ENCODE data around the gene DNAAF3. TPM values are rescaled to one million over a fixed set of nuclear protein-coding genes. Genes with fewer than 3 reads are reported as not detected.

Gene DNAAF3
- 0.77 TPM for polyA plus RNA-seq (2012; ENCODE audit: insufficient read depth, insufficient read length, low read depth)

DNA sequence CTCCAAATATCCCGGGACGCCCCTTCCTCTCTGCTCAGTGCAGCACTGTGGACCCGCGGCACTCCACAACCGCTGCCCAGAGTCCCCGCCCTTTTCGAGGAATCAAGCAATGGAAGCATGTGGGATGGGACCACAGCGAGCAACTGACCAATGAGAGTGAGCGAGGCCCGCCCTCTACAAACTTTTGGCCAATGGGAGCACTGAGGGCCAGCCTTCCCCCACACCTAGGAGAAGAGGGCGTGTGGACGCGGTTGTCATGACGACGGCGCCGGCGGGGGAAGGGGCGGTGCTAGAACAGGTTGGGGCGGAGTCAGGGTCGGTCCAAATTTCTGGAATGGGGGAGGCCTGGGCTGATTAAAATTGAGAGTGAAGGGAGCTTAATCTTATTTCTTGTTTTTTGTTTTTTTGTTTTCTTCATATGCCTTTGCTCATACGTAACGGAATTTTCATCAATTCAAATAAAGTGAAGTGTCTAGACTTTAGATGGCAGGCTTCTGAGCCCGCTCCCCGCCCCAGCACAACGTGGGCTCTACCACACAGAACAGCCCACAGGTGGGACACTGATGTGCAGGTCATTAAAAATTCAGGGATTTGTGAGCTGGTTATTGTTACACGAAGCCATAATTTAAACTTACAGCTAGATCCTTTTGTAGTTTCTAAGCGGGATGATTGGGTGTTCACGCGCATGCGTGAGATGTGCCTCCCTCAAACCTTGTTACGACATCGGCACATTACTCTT is at the start of gene DNAAF3:
DNAAF3 (minus strand) TSS at position 84 of the 739 bp plus-strand sequence. CDS start 200 bp downstream, outside the sequence.
- peaks cover 39% of the 10 kb centered on the region for H3K27me3 ChIP-seq
- no peaks in the 10 kb centered on the region for H3K4me1 ChIP-seq
- TF ChIP-seq, protein P1, sequence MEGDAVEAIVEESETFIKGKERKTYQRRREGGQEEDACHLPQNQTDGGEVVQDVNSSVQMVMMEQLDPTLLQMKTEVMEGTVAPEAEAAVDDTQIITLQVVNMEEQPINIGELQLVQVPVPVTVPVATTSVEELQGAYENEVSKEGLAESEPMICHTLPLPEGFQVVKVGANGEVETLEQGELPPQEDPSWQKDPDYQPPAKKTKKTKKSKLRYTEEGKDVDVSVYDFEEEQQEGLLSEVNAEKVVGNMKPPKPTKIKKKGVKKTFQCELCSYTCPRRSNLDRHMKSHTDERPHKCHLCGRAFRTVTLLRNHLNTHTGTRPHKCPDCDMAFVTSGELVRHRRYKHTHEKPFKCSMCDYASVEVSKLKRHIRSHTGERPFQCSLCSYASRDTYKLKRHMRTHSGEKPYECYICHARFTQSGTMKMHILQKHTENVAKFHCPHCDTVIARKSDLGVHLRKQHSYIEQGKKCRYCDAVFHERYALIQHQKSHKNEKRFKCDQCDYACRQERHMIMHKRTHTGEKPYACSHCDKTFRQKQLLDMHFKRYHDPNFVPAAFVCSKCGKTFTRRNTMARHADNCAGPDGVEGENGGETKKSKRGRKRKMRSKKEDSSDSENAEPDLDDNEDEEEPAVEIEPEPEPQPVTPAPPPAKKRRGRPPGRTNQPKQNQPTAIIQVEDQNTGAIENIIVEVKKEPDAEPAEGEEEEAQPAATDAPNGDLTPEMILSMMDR (IDR thresholded peaks at IDR 0.05; ENCODE audit: low read depth, low read length): no peak
- H3K36me3 ChIP-seq: no peaks in the 10 kb centered on the region
- peak; percentile 98 for DNase-seq
- H3K4me3 ChIP-seq (ENCODE audit: low read depth, low read length): peak within 1 kb of the TSS; percentile 56
- H3K9me3 ChIP-seq: no peaks in the 10 kb centered on the region

DNA sequence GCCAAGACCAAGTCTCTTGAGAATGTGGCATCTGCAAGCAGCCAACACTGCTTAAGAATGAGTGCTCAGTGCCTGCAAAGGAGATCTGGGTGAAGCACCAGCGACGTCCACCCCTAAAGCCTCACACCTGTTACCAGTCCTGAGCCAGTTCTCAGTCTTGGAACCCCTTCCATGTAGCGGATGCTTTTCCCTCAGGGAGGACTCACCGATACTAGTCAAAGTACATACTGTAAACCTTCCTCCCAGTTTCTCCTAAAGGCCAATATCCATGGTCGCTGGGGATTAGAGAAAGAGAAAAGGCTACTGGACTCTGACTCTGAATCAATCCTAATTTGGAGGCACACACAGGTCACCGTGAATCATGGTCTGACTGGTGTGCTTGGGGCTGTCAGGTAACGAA is 47.1 kb upstream of the DNAAF3 start:
- no peaks in the 10 kb centered on the region for H3K27me3 ChIP-seq

DNA sequence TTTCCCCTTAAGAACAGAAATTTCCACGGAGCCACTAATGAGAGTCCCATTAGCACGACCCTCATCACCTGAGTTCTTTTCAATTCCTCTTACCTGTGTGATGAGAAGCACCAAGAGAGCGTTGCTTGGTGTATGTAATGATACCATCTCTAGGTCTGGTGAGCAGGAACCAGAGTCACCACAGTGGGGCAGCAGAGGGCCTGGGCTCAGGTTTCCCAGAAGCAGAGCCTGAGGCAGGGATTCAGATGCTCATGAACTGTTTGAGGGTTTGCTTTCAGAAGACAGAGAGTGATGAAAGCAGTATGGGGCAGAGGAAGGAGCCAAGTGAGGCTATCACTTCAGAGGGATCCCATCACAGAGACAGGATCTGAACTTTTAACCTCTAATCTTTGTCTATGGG is 46.0 kb upstream of the DNAAF3 start:
- no peaks in the 10 kb centered on the region for H3K36me3 ChIP-seq
- no peaks in the 10 kb centered on the region for H3K4me1 ChIP-seq
- TF ChIP-seq, protein P1 (IDR thresholded peaks at IDR 0.05; ENCODE audit: low read depth, low read length): peak; percentile 48
- peak; percentile 52 for DNase-seq
- H3K27me3 ChIP-seq: no peaks in the 10 kb centered on the region
- H3K4me3 ChIP-seq (ENCODE audit: low read depth, low read length): no peak overlapping the region
- H3K9me3 ChIP-seq: 0 out of 2 replicates have a peak, but pooled peaks cover 2% of the 10 kb centered on the region

More for the DNA sequence above, 47.1 kb upstream of the DNAAF3 start:
- TF ChIP-seq, protein P1 (IDR thresholded peaks at IDR 0.05; ENCODE audit: low read depth, low read length): no peak
- 0 out of 2 replicates have a peak, but pooled peaks cover 2% of the 10 kb centered on the region for H3K9me3 ChIP-seq
- no peaks in the 10 kb centered on the region for H3K36me3 ChIP-seq
- no peaks in the 10 kb centered on the region for H3K4me1 ChIP-seq
- no peak for DNase-seq
- H3K4me3 ChIP-seq (ENCODE audit: low read depth, low read length): no peak overlapping the region

DNA sequence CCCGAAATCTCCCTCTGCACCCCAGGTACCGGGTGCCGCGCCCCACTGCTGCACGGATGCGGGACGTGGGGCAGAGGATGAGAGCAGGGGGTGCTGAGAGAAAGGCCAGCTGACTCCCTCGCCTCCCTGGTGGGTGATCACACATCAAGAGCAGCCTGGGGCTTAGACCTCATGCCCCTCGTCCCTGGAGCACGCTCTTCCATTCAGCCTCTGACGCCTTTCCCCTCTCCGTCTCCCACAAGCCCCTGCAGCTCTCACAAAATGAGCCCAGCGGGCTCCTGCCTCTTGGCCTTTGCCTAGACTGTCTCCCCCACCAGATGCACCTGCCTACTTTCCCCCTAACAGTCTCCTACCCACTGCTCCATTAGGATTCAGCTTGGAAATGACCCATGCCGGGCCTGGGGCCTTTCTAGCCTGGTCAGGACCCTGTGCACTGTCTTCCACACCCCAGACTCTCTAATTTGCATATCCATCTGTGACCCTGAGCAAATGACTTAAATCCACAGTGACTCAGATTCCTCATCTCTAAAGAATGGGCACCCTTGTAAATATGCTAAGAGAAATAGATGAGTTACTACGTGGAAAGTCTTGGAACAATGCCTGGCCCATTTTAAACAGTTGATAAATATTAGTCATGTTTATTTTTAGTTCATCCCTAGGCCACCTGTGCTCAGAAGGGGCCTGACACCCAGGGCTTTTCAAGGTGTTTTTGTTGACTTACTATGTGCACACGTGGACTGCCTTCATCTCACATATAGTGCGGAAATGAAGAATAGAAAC is 43.5 kb upstream of the DNAAF3 start:
- Histone ChIP-seq H3K9me3 (no peaks in the 10 kb centered on the region), H3K4me1 (0 out of 2 replicates have a peak, but pooled peaks cover 5% of the 10 kb centered on the region), H3K27me3 (no peaks in the 10 kb centered on the region), H3K36me3 (no peaks in the 10 kb centered on the region), H3K4me3 (ENCODE audit: low read depth, low read length) (no peak overlapping the region)
- TF ChIP-seq, protein P1 (IDR thresholded peaks at IDR 0.05; ENCODE audit: low read depth, low read length): no peak
- no peak for DNase-seq

DNA sequence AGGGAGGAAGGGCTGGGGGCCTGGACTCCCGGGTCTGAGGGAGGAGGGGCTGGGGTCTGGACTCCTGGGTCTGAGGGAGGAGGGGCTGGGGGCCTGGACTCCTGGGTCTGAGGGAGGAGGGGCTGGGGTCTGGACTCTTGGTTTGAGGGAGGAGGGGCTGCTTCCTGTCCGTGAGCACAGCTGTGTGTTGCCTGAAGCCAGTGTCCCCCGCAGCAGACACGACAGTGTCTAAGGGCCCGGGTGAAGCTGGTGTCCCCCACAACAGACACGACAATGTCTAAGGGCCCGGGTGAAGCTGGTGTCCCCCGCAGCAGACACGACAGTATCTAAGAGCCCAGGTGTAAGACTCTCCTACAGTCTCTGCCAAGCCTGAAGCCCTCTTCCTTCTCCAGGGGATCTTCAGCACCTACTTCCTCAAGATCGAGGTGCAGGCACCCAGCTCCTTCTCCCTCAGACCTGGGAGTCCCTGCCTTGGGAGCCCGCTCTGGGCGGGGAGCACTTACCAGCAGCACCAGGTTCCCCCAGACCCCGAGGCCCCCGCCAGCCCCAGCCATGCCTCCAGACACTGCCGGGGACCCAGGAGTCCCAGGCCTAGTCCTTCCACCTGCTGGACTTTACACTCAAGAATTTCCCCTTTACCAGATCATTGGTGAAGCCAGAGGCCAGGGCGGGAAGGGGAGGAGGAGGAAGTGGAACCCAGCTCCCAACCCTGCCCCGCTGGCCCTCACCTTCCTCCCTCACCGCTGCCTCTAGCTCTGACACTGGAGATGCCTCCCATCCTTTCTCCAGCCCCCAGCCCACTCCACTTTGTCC is 42.7 kb upstream of the DNAAF3 start, which contains the start of gene PTPRH:
PTPRH (minus strand) TSS at position 622 of the 813 bp plus-strand sequence; CDS start at position 554, 68 bp downstream.
- H3K4me1 ChIP-seq: 0 out of 2 replicates have a peak, but pooled peaks cover 5% of the 10 kb centered on the region
- DNase-seq: no peak
- TF ChIP-seq, protein P1 (IDR thresholded peaks at IDR 0.05; ENCODE audit: low read depth, low read length): no peak
- no peaks in the 10 kb centered on the region for H3K9me3 ChIP-seq
- H3K4me3 ChIP-seq (ENCODE audit: low read depth, low read length): no peak within 1 kb of the TSS
- H3K36me3 ChIP-seq: no peaks in the 10 kb centered on the region
- H3K27me3 ChIP-seq: no peaks in the 10 kb centered on the region
